Measurements from ENCODE around the gene SPOCK1. TPM values are rescaled to one million over a fixed set of nuclear protein-coding genes. Genes with fewer than 3 reads are reported as not detected.

SPOCK1 gene
- total RNA-seq, 4 donors from 2014 or later = 22.7 to 117 (median 41.8) TPM

GRCh38 chr5:137205231-137206027 is 293.7 kb downstream of the SPOCK1 start:
- no peak for DNase-seq (ENCODE audit: low spot score)
- no peak for ATAC-seq (ENCODE audit: low FRiP score)
- TF ChIP-seq, protein P1, sequence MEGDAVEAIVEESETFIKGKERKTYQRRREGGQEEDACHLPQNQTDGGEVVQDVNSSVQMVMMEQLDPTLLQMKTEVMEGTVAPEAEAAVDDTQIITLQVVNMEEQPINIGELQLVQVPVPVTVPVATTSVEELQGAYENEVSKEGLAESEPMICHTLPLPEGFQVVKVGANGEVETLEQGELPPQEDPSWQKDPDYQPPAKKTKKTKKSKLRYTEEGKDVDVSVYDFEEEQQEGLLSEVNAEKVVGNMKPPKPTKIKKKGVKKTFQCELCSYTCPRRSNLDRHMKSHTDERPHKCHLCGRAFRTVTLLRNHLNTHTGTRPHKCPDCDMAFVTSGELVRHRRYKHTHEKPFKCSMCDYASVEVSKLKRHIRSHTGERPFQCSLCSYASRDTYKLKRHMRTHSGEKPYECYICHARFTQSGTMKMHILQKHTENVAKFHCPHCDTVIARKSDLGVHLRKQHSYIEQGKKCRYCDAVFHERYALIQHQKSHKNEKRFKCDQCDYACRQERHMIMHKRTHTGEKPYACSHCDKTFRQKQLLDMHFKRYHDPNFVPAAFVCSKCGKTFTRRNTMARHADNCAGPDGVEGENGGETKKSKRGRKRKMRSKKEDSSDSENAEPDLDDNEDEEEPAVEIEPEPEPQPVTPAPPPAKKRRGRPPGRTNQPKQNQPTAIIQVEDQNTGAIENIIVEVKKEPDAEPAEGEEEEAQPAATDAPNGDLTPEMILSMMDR (IDR thresholded peaks at IDR 0.05) = no peak

- TF ChIP-seq, protein P1 (IDR thresholded peaks at IDR 0.05) = no peak
- no peak for ATAC-seq (ENCODE audit: low FRiP score)
Observed at GRCh38 chr5:137203011-137203632, 296.0 kb downstream of the SPOCK1 start.

GRCh38 chr5:137201876-137202275 is 297.2 kb downstream of the SPOCK1 start:
- TF ChIP-seq, protein P1 (IDR thresholded peaks at IDR 0.05) = no peak
- no peak for ATAC-seq (ENCODE audit: low FRiP score)
- DNase-seq (ENCODE audit: low spot score) = no peak

More at GRCh38 chr5:137203011-137203632, 296.0 kb downstream of the SPOCK1 start:
- DNase-seq (ENCODE audit: low spot score) = no peak

GRCh38 chr5:137200906-137201700 is 298.0 kb downstream of the SPOCK1 start:
- ATAC-seq (ENCODE audit: low FRiP score) = no peak
- TF ChIP-seq, protein P1 (IDR thresholded peaks at IDR 0.05) = no peak
- DNase-seq (ENCODE audit: low spot score) = no peak

- DNase-seq (ENCODE audit: low spot score) = no peak
- no peak for ATAC-seq (ENCODE audit: low FRiP score)
- TF ChIP-seq, protein P1 (IDR thresholded peaks at IDR 0.05) = no peak
Observed at GRCh38 chr5:137199966-137200365, 299.2 kb downstream of the SPOCK1 start.

DNA sequence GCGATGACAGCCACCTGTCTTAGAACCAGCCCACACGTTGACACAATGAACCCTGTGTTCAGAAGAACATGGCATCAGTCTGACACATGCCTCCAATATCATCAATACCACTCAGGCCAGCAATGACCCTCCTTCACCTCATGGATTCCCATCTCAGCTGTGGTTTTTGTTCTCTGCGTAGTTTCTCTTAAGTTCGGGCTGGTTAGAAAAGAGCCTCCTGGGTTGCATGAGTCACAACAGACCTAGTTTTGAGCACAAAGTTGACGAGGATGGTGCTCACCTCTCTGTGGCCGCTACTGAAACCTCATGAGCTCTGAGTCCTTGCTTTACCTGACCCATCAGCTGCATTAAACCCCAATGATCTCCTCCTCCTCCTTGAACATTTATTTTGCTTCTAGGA is 299.9 kb downstream of the SPOCK1 start:
- TF ChIP-seq, protein P1 (IDR thresholded peaks at IDR 0.05) = no peak
- no peak for DNase-seq (ENCODE audit: low spot score)
- no peak for ATAC-seq (ENCODE audit: low FRiP score)

Measured in omental fat pad (tissue), 4 donors.